Activated naive CD4-positive, alpha-beta T cell treated with anti-CD3 and anti-CD28 coated beads, Interleukin-2, amount 50 U/mL, for 72 hours (primary cell): ENCODE results near the gene DNAH8. TPM values are rescaled to one million over a fixed set of nuclear protein-coding genes. Genes with fewer than 3 reads are reported as not detected.

Source experiments
- ATAC-seq, 2 donors: fragments of 150-1000 bp; cut with Tn5 transposase; 2 replicates each; pipeline ENCODE4 v1.10.0; 2021; ENCODE audit warnings: mild to moderate bottlenecking in 2 of 2, moderate library complexity in 2 of 2
- DNase-seq, 2 donors: peaks; one replicate each; pipeline ENCODE4 v3.0.0; 2021 to 2022; ENCODE audit warnings: low spot score in 2 of 2
- H3K27ac Mint-ChIP-seq, 2 donors: one replicate each; pipeline ENCODE4 v1.8.0; 2022; ENCODE audit warnings: mild to moderate bottlenecking in 2 of 2, mixed read lengths in 2 of 2
- H3K36me3 Mint-ChIP-seq, 2 donors: one replicate each; pipeline ENCODE4 v1.8.0; 2022; ENCODE audit warnings: mixed read lengths in 2 of 2
- H3K9me3 Mint-ChIP-seq, 2 donors: one replicate each; pipeline ENCODE4 v1.8.0; 2022; ENCODE audit warnings: mixed read lengths in 2 of 2
- total RNA-seq, 2 donors: library from RNA; stranded (reverse); gene quantifications; one replicate each; pipeline ENCODE4 v1.2.3, GENCODE V29; 2022

DNAH8 gene
- total RNA-seq, 2 donors from 2014 or later, result 1.1 TPM; not detected in 1

- DNase-seq, result no peak
- no peak for ATAC-seq
Observed at GRCh38 chr6:38824243-38824894, 109.3 kb downstream of the DNAH8 start.

GRCh38 chr6:38827024-38827423 lies 111.9 kb downstream of the DNAH8 start:
- H3K36me3 Mint-ChIP-seq, result no peaks in the 10 kb centered on the region
- H3K27ac Mint-ChIP-seq, result no peak overlapping the region
- ATAC-seq (no peak), DNase-seq (no peak)
- H3K9me3 Mint-ChIP-seq, result peaks cover 0 to 5% of the 10 kb centered on the region in 2 donors

More at GRCh38 chr6:38824243-38824894, 109.3 kb downstream of the DNAH8 start:
- no peak overlapping the region for H3K27ac Mint-ChIP-seq
- no peaks in the 10 kb centered on the region for H3K36me3 Mint-ChIP-seq
- no peaks in the 10 kb centered on the region for H3K9me3 Mint-ChIP-seq

GRCh38 chr6:38831865-38832264 lies 116.8 kb downstream of the DNAH8 start:
- Mint-ChIP-seq H3K9me3 (peaks cover 0 to 5% of the 10 kb centered on the region in 2 donors), H3K36me3 (no peaks in the 10 kb centered on the region), H3K27ac (no peak overlapping the region)
- no peak for DNase-seq
- ATAC-seq, result no peak

- H3K27ac Mint-ChIP-seq, result no peak overlapping the region
- H3K9me3 Mint-ChIP-seq, result peaks cover 0 to 5% of the 10 kb centered on the region in 2 donors
- DNase-seq, result no peak
- H3K36me3 Mint-ChIP-seq, result no peaks in the 10 kb centered on the region
- ATAC-seq, result no peak
Observed at GRCh38 chr6:38833320-38833719, 118.2 kb downstream of the DNAH8 start.

GRCh38 chr6:38836585-38836984 lies 121.5 kb downstream of the DNAH8 start:
- no peak for DNase-seq
- no peaks in the 10 kb centered on the region for H3K9me3 Mint-ChIP-seq
- no peak overlapping the region for H3K27ac Mint-ChIP-seq

GRCh38 chr6:38837101-38837500 lies 122.0 kb downstream of the DNAH8 start:
- DNase-seq (no peak), ATAC-seq (no peak)
- no peaks in the 10 kb centered on the region for H3K9me3 Mint-ChIP-seq
- H3K27ac Mint-ChIP-seq, result no peak overlapping the region
- no peaks in the 10 kb centered on the region for H3K36me3 Mint-ChIP-seq

More at GRCh38 chr6:38836585-38836984, 121.5 kb downstream of the DNAH8 start:
- no peak for ATAC-seq
- no peaks in the 10 kb centered on the region for H3K36me3 Mint-ChIP-seq

- DNase-seq (no peak), ATAC-seq (no peak)
- no peak overlapping the region for H3K27ac Mint-ChIP-seq
- H3K9me3 Mint-ChIP-seq, result no peaks in the 10 kb centered on the region
- no peaks in the 10 kb centered on the region for H3K36me3 Mint-ChIP-seq
Observed at GRCh38 chr6:38843798-38844197, 128.7 kb downstream of the DNAH8 start.

GRCh38 chr6:38845931-38846330 lies 130.8 kb downstream of the DNAH8 start:
- Mint-ChIP-seq H3K9me3 (no peaks in the 10 kb centered on the region), H3K36me3 (no peaks in the 10 kb centered on the region), H3K27ac (no peak overlapping the region)
- ATAC-seq (no peak), DNase-seq (no peak)

GRCh38 chr6:38846361-38846760 lies 131.2 kb downstream of the DNAH8 start:
- H3K27ac Mint-ChIP-seq, result no peak overlapping the region
- no peak for DNase-seq
- no peak for ATAC-seq
- no peaks in the 10 kb centered on the region for H3K9me3 Mint-ChIP-seq
- no peaks in the 10 kb centered on the region for H3K36me3 Mint-ChIP-seq

- no peak overlapping the region for H3K27ac Mint-ChIP-seq
- peak in 1 of 2 donors; percentile 49 for ATAC-seq
- H3K36me3 Mint-ChIP-seq, result no peaks in the 10 kb centered on the region
Observed at GRCh38 chr6:38846844-38847243, 131.7 kb downstream of the DNAH8 start.

GRCh38 chr6:38847497-38847896 lies 132.4 kb downstream of the DNAH8 start:
- ATAC-seq (peak; percentile 82 to 93), DNase-seq (no peak)
- Mint-ChIP-seq H3K27ac (no peak overlapping the region), H3K9me3 (no peaks in the 10 kb centered on the region), H3K36me3 (no peaks in the 10 kb centered on the region)

More at GRCh38 chr6:38846844-38847243, 131.7 kb downstream of the DNAH8 start:
- no peaks in the 10 kb centered on the region for H3K9me3 Mint-ChIP-seq
- no peak for DNase-seq

- no peaks in the 10 kb centered on the region for H3K9me3 Mint-ChIP-seq
Observed at GRCh38 chr6:38848760-38849159, 133.6 kb downstream of the DNAH8 start.

GRCh38 chr6:38852215-38852614 lies 137.1 kb downstream of the DNAH8 start:
- no peak for ATAC-seq
- no peak overlapping the region for H3K27ac Mint-ChIP-seq
- H3K9me3 Mint-ChIP-seq, result no peaks in the 10 kb centered on the region
- H3K36me3 Mint-ChIP-seq, result no peaks in the 10 kb centered on the region
- DNase-seq, result no peak

More at GRCh38 chr6:38848760-38849159, 133.6 kb downstream of the DNAH8 start:
- H3K36me3 Mint-ChIP-seq, result no peaks in the 10 kb centered on the region
- H3K27ac Mint-ChIP-seq, result no peak overlapping the region
- DNase-seq (no peak), ATAC-seq (no peak)

- ATAC-seq (no peak), DNase-seq (no peak)
- Mint-ChIP-seq H3K9me3 (no peaks in the 10 kb centered on the region), H3K27ac (no peak overlapping the region), H3K36me3 (no peaks in the 10 kb centered on the region)
Observed at GRCh38 chr6:38853236-38853635, 138.1 kb downstream of the DNAH8 start.

- Mint-ChIP-seq H3K36me3 (no peaks in the 10 kb centered on the region), H3K27ac (no peak overlapping the region), H3K9me3 (no peaks in the 10 kb centered on the region)
- DNase-seq, result no peak
- no peak for ATAC-seq
Observed at GRCh38 chr6:38856492-38856891, 141.4 kb downstream of the DNAH8 start.

GRCh38 chr6:38857815-38858214 lies 142.7 kb downstream of the DNAH8 start:
- no peak overlapping the region for H3K27ac Mint-ChIP-seq
- no peak for ATAC-seq

GRCh38 chr6:38860041-38860440 lies 144.9 kb downstream of the DNAH8 start:
- DNase-seq (no peak), ATAC-seq (no peak)
- no peaks in the 10 kb centered on the region for H3K9me3 Mint-ChIP-seq
- H3K27ac Mint-ChIP-seq, result no peak overlapping the region
- no peaks in the 10 kb centered on the region for H3K36me3 Mint-ChIP-seq

More at GRCh38 chr6:38857815-38858214, 142.7 kb downstream of the DNAH8 start:
- Mint-ChIP-seq H3K36me3 (no peaks in the 10 kb centered on the region), H3K9me3 (no peaks in the 10 kb centered on the region)
- no peak for DNase-seq

GRCh38 chr6:38861926-38862401 lies 146.9 kb downstream of the DNAH8 start:
- H3K9me3 Mint-ChIP-seq, result no peaks in the 10 kb centered on the region
- ATAC-seq (no peak), DNase-seq (no peak)
- H3K36me3 Mint-ChIP-seq, result no peaks in the 10 kb centered on the region
- no peak overlapping the region for H3K27ac Mint-ChIP-seq
